H1 (cell line): ENCODE data around the gene MEF2D. TPM values are rescaled to one million over a fixed set of nuclear protein-coding genes. Genes with fewer than 3 reads are reported as not detected.

Experiments used
- CTCF ChIA-PET: fragments of 300-600 bp; sonication (Branson Sonifier 250); formaldehyde crosslinking; loops from one replicate; lab custom pipeline; 2021; ENCODE audit not compliant: partially characterized antibody; lab: Charles Lee
- POLR2A ChIA-PET: fragments of 300-600 bp; sonication (Branson Sonifier 250); formaldehyde crosslinking; loops from one replicate; lab custom pipeline; 2021; ENCODE audit warnings: inconsistent platforms; ENCODE audit not compliant: partially characterized antibody; lab: Charles Lee
- DNase-seq, 2 experiments: peaks; one replicate each; pipeline versions ENCODE4 v3.0.0 to v3.0.0-alpha.2; 2010 to 2022; ENCODE audit warnings: low spot score in 2 of 2, low read depth in 1 of 2, mixed read lengths in 1 of 2
- FAIRE-seq: peaks from 2 replicates; lab custom pipeline; 2011; peaks lifted over from hg19 to GRCh38; lab: Jason Lieb, UNC
- H2AFZ ChIP-seq: 2 replicates; pipeline ENCODE4 v1.8.1; 2012; ENCODE audit warnings: low read length, inconsistent platforms
- H2AK5ac ChIP-seq: 2 replicates; pipeline ENCODE4 v1.6.1; 2013; ENCODE audit warnings: low read depth, low read length
- H2BK120ac ChIP-seq: replicated peaks from 2 replicates; pipeline ENCODE3; 2013; ENCODE audit warnings: low read depth, low read length, inconsistent platforms
- H2BK12ac ChIP-seq: 2 replicates; pipeline ENCODE4 v1.6.1; 2013; ENCODE audit warnings: low read depth, low read length
- H2BK15ac ChIP-seq: 2 replicates; pipeline ENCODE4 v1.6.1; 2013; ENCODE audit warnings: low read length
- H2BK20ac ChIP-seq: 2 replicates; pipeline ENCODE4 v1.6.1; 2013; ENCODE audit warnings: low read length
- H2BK5ac ChIP-seq: 2 replicates; pipeline ENCODE4 v1.6.1; 2013; ENCODE audit warnings: low read depth, low read length
- H3K14ac ChIP-seq: 2 replicates; pipeline ENCODE4 v1.6.1; 2013; ENCODE audit warnings: inconsistent platforms; ENCODE audit not compliant: insufficient read length
- H3K18ac ChIP-seq: 2 replicates; pipeline ENCODE4 v1.6.1; 2013; ENCODE audit warnings: low read length; ENCODE audit errors: extremely low read depth
- H3K23ac ChIP-seq: 2 replicates; pipeline ENCODE4 v1.6.1; 2013; ENCODE audit warnings: inconsistent platforms; ENCODE audit not compliant: insufficient read length
- H3K23me2 ChIP-seq: 2 replicates; pipeline ENCODE4 v1.6.1; 2013; ENCODE audit warnings: low read depth, low read length
- H3K27ac ChIP-seq: 2 replicates; pipeline ENCODE4 v1.6.1; 2011; ENCODE audit warnings: low read depth, low read length, inconsistent platforms
- H3K27me3 ChIP-seq, 4 experiments: replicated peaks in 1 of 4; 1 replicate in 1 of 4; 2 replicates in 3 of 4; pipeline versions ENCODE4 v1.6.1 to v1.8.1; 2011 to 2013; ENCODE audit warnings: low read length in 3 of 4, mild to moderate bottlenecking in 3 of 4, inconsistent platforms in 2 of 4, mixed read lengths in 2 of 4, moderate library complexity in 1 of 4; ENCODE audit not compliant: control insufficient read depth in 3 of 4, insufficient read depth in 3 of 4; ENCODE audit errors: extremely low read depth in 1 of 4
- H3K36me3 ChIP-seq, 4 experiments: 2 replicates each; pipeline versions ENCODE4 v1.6.1 to v1.8.1; 2011 to 2013; ENCODE audit warnings: mild to moderate bottlenecking in 4 of 4, low read length in 3 of 4, moderate library complexity in 2 of 4, control low read depth in 1 of 4, inconsistent platforms in 1 of 4; ENCODE audit not compliant: insufficient read depth in 4 of 4, control insufficient read depth in 2 of 4
- H3K4ac ChIP-seq: replicated peaks from 2 replicates; pipeline ENCODE3; 2013; ENCODE audit warnings: low read length, low read depth, mixed read lengths, inconsistent platforms; ENCODE audit not compliant: insufficient read length
- H3K4me1 ChIP-seq, 4 experiments: replicated peaks in 1 of 4; 1 replicate in 1 of 4; 2 replicates in 3 of 4; pipeline versions ENCODE4 v1.6.1 to v1.8.1; 2011 to 2013; ENCODE audit warnings: low read length in 3 of 4, inconsistent platforms in 2 of 4, mixed read lengths in 1 of 4; ENCODE audit not compliant: insufficient read depth in 4 of 4, control insufficient read depth in 3 of 4
- H3K4me2 ChIP-seq, 2 experiments: 2 replicates each; pipeline versions ENCODE4 v1.6.1 to v1.8.1; 2011 to 2013; ENCODE audit warnings: low read depth in 2 of 2, low read length in 2 of 2, control low read depth in 1 of 2, inconsistent platforms in 1 of 2, mild to moderate bottlenecking in 1 of 2; ENCODE audit not compliant: insufficient read depth in 1 of 2
- H3K4me3 ChIP-seq, 4 experiments: fragments of 200-600, 300-600 bp in 1 of 4; sonication (generic), shearing (Covaris generic), sonication (Bioruptor Twin) in 1 of 4; 2 replicates each; pipeline versions ENCODE4 v1.5.1 to v1.8.1; 2011 to 2016; ENCODE audit warnings: low read length in 4 of 4, low read depth in 3 of 4, control low read depth in 2 of 4, inconsistent platforms in 2 of 4, mild to moderate bottlenecking in 2 of 4, mixed read lengths in 1 of 4, moderate library complexity in 1 of 4; ENCODE audit not compliant: insufficient read depth in 2 of 4; ENCODE audit errors: extremely low read depth in 1 of 4
- H3K56ac ChIP-seq: replicated peaks from 2 replicates; pipeline ENCODE3; 2013; ENCODE audit warnings: low read depth, mild to moderate bottlenecking, mixed read lengths, low read length, inconsistent platforms; ENCODE audit not compliant: insufficient read length
- H3K79me1 ChIP-seq: 2 replicates; pipeline ENCODE4 v1.6.1; 2013; ENCODE audit warnings: low read depth, low read length, control low read depth
- H3K79me2 ChIP-seq, 2 experiments: 2 replicates each; pipeline versions ENCODE4 v1.6.1 to v1.8.1; 2012 to 2013; ENCODE audit warnings: low read length in 2 of 2, mild to moderate bottlenecking in 2 of 2, inconsistent platforms in 1 of 2; ENCODE audit not compliant: insufficient read depth in 2 of 2, control insufficient read depth in 1 of 2
- H3K9ac ChIP-seq, 4 experiments: replicated peaks in 1 of 4; 1 replicate in 1 of 4; 2 replicates in 3 of 4; pipeline versions ENCODE4 v1.6.1 to v1.8.1; 2011 to 2013; ENCODE audit warnings: low read depth in 3 of 4, low read length in 3 of 4, control low read depth in 2 of 4, mild to moderate bottlenecking in 2 of 4, moderate library complexity in 2 of 4, inconsistent platforms in 1 of 4; ENCODE audit errors: extremely low read depth in 1 of 4
- H3K9me3 ChIP-seq, 2 experiments: 2 replicates each; pipeline versions ENCODE4 v1.6.1 to v1.8.1; 2012 to 2013; ENCODE audit warnings: mild to moderate bottlenecking in 2 of 2, moderate library complexity in 2 of 2, control low read depth in 1 of 2, inconsistent platforms in 1 of 2, low read depth in 1 of 2, low read length in 1 of 2, mixed read lengths in 1 of 2; ENCODE audit not compliant: insufficient read depth in 2 of 2
- H4K20me1 ChIP-seq, 2 experiments: replicated peaks in 1 of 2; 2 replicates each; pipeline versions ENCODE3 to v1.8.1; 2011 to 2013; ENCODE audit warnings: inconsistent platforms in 2 of 2, low read length in 2 of 2, mild to moderate bottlenecking in 1 of 2; ENCODE audit not compliant: insufficient read depth in 2 of 2, control insufficient read depth in 1 of 2
- H4K5ac ChIP-seq: 2 replicates; pipeline ENCODE4 v1.6.1; 2013; ENCODE audit warnings: low read length, low read depth, mixed read lengths, inconsistent platforms; ENCODE audit not compliant: insufficient read length
- H4K8ac ChIP-seq: 2 replicates; pipeline ENCODE4 v1.8.0; 2013; ENCODE audit warnings: mild to moderate bottlenecking, moderate library complexity, low read length, inconsistent platforms; ENCODE audit not compliant: insufficient read depth; ENCODE audit errors: extremely low read depth
- H4K91ac ChIP-seq: replicated peaks from 2 replicates; pipeline ENCODE3; 2013; ENCODE audit warnings: low read length, mixed read lengths, inconsistent platforms; ENCODE audit not compliant: insufficient read length
- HDAC2 ChIP-seq, 2 experiments: fragments of 300-600 bp in 1 of 2; sonication (generic) in 1 of 2; IDR thresholded peaks; 2 replicates each; pipeline ENCODE4 v1.6.1; 2011 to 2012; ENCODE audit warnings: low read depth in 2 of 2, low read length in 2 of 2, mild to moderate bottlenecking in 2 of 2, moderate library complexity in 2 of 2, borderline replicate concordance in 1 of 2, inconsistent platforms in 1 of 2
- NRF1 ChIP-seq: IDR thresholded peaks from 2 replicates; pipeline ENCODE4 v1.6.1; 2011; ENCODE audit warnings: mild to moderate bottlenecking, low read depth, low read length, improper control_type of control experiment
- SIN3A ChIP-seq, 2 experiments: IDR thresholded peaks in 1 of 2; conservative IDR thresholded peaks in 1 of 2; 2 replicates each; pipeline ENCODE4 v1.6.1; 2011 to 2012; ENCODE audit warnings: low read length in 2 of 2, improper control_type of control experiment in 1 of 2, low read depth in 1 of 2, mild to moderate bottlenecking in 1 of 2
- SP2 ChIP-seq: IDR thresholded peaks from 2 replicates; pipeline ENCODE4 v1.6.1; 2012; ENCODE audit warnings: mild to moderate bottlenecking, low read length, inconsistent platforms
- SP4 ChIP-seq: IDR thresholded peaks from 2 replicates; pipeline ENCODE4 v1.6.1; 2012; ENCODE audit warnings: low read length, inconsistent platforms
- SRF ChIP-seq: IDR thresholded peaks from 2 replicates; pipeline ENCODE4 v1.6.1; 2011; ENCODE audit warnings: mild to moderate bottlenecking, low read depth, low read length, moderate library complexity
- TCF12 ChIP-seq: IDR thresholded peaks from 2 replicates; pipeline ENCODE4 v1.6.1; 2011; ENCODE audit warnings: low read depth, mild to moderate bottlenecking, low read length
- ZNF274 ChIP-seq: IDR thresholded peaks from 2 replicates; pipeline ENCODE4 v1.7.0; 2012; ENCODE audit warnings: low read length, borderline replicate concordance; ENCODE audit errors: extremely low read depth
- WGBS, 2 experiments: shearing (Covaris generic) in 1 of 2; methylation state at CpG; one replicate each; pipeline versions ENCODE4 v1.1.6 to v1.1.7; 2013 to 2015; ENCODE audit warnings: low lambda C conversion rate in 2 of 2, mixed read lengths in 2 of 2, inconsistent platforms in 1 of 2, low coverage in 1 of 2, missing lambda C conversion rate in 1 of 2; ENCODE audit not compliant: insufficient replicate concordance in 2 of 2, insufficient coverage in 1 of 2, insufficient read length in 1 of 2; ENCODE audit errors: extremely low coverage in 1 of 2, missing lambda C conversion rate in 1 of 2; 5-methylcytosine and 5-hydroxymethylcytosine counted together
- polyA plus RNA-seq, 7 experiments: library from polyadenylated mRNA; depleted of rRNA in 3 of 7; stranded (reverse) in 5 of 7; unstranded in 2 of 7; fragments of >200 nt in 5 of 7; fragments of 200-250 nt in 2 of 7; gene quantifications; 1 replicate in 5 of 7; 2 replicates in 1 of 7; 4 replicates in 1 of 7; pipeline versions ENCODE4 v1.2.1 to v1.2.3, GENCODE V29; 2011 to 2013; ENCODE audit warnings: missing spikeins in 2 of 7, mixed read lengths in 2 of 7
- total RNA-seq: library from RNA; stranded (reverse); fragmentation: NEBNext Ultra II Directional; extraction: Animal tissue kit (Norgen Biotek cat#: 25700); gene quantifications from 2 replicates; pipeline ENCODE4 v1.2.1, GENCODE V29; 2021
- TF ChIP-seq, protein P1 (sequence below): IDR thresholded peaks from 2 replicates; pipeline ENCODE4 v1.6.1; 2011; ENCODE audit warnings: low read depth, mild to moderate bottlenecking, low read length; ENCODE audit not compliant: insufficient read depth

Gene MEF2D
- total and polyA plus RNA-seq, 2 of the 8 experiments (the other 6 are each of a cell fraction or from before 2014, with no cell fraction given), result 17.3 to 20.3 TPM

DNA sequence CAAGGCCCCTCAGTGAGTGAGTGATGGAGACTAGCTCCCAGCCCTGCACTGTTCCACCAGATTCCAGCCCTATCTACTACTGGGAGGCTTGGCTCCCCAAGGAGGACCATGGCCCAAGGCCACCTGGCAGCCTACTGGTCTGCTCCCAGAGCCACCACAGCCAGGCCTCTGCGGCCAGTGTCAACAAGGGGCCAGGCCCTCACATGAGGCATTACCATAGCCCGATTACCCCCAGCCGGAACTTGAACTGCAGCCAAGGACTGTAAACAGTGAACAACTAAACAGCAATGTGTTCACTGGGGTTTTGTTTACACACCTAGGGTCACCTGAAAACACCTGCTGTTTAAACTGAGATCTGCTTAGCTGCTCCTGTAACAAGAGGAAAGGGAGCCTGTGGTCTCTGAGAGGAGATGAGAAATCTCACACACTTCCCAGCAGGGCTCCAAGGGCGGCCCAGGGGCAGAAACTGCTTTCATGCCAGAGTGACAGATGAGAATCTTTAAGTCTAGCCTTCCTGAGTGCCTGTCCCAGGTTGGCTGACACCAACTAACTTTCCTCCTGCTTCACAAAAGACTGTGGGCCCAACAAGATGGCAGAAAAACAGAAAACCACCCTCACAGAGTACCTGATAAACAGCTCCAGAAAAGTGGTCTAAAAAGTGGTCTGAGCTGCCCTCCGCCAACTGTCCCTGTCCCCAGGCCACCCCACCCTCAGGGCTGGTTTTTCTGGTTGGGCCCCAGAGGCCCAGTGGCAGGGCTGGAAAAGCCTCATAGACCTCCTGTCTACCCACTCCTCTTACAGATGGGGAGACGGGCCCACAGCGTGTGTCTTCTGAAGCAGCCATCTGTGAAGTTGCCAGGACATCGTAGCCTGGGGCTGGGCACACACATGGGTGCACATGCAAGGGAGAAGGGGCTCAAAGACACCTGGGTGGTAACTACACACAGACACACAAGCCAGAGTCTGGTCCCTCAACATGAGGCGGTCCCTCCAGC, 28.8 kb downstream of the MEF2D start:
- H3K79me2 ChIP-seq, result no peaks in the 10 kb centered on the region
- POLR2A ChIA-PET, result interaction anchor here (0.6 to 1.7 kb wide), 6 partner anchors 9 to 69 kb away, joined by 3 to 5 read pairs (median 4); no protein-coding TSS in a partner anchor
- H3K36me3 ChIP-seq, result peaks cover 0 to 27% (median 9%) of the 10 kb centered on the region in 4 experiments; a peak in 5 of 8 replicates
- TF ChIP-seq HDAC2 (IDR thresholded peaks at IDR 0.05; ENCODE audit: borderline replicate concordance in 1 of 2, low read depth in 2 of 2, low read length in 2 of 2) (no peak), SRF (no peak), NRF1 (no peak), SP2 (no peak), SIN3A (conservative IDR thresholded peaks at IDR 0.05 in 1 of 2, IDR thresholded peaks at IDR 0.05 in 1 of 2; ENCODE audit: low read depth in 1 of 2, low read length in 2 of 2) (no peak), ZNF274 (no peak), SP4 (no peak), TCF12 (no peak)
- TF ChIP-seq, protein P1, sequence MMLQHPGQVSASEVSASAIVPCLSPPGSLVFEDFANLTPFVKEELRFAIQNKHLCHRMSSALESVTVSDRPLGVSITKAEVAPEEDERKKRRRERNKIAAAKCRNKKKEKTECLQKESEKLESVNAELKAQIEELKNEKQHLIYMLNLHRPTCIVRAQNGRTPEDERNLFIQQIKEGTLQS, result no peak
- no peak overlapping the region for H3K23ac ChIP-seq
- H2AK5ac ChIP-seq, result no peak overlapping the region
- no peak overlapping the region for H3K4me3 ChIP-seq
- no peak overlapping the region for H3K18ac ChIP-seq
- H3K27me3 ChIP-seq, result no peaks in the 10 kb centered on the region; a peak in 1 of 7 replicates
- no peak overlapping the region for H2BK20ac ChIP-seq
- no peaks in the 10 kb centered on the region; the same call in 1 of the 2 replicates for H3K79me1 ChIP-seq
- FAIRE-seq (no peak), DNase-seq (no peak)
- no peak overlapping the region for H3K27ac ChIP-seq
- no peak overlapping the region for H2BK12ac ChIP-seq
- WGBS, 2 experiments, result 95% methylated on average over 9 of the region's 9 CpGs; no CpG with 5 or more reads in 1 of the 2 experiments
- H2BK120ac ChIP-seq, result no peak overlapping the region
- H3K23me2 ChIP-seq, result 0 out of 2 replicates have a peak, but pooled peaks cover 2% of the 10 kb centered on the region
- H3K9ac ChIP-seq, result no peak overlapping the region
- H4K5ac ChIP-seq, result no peak overlapping the region
- no peak overlapping the region for H3K56ac ChIP-seq
- H3K4me1 ChIP-seq, result peaks cover 0 to 2% (median under 1%) of the 10 kb centered on the region in 4 experiments; a peak in 3 of 7 replicates
- H4K20me1 ChIP-seq, result peaks cover 0 to 4% of the 10 kb centered on the region in 2 experiments
- no peak overlapping the region for H2BK15ac ChIP-seq
- no peak overlapping the region for H3K14ac ChIP-seq
- CTCF ChIA-PET, result interaction anchor here (1.0 to 5.1 kb wide), 4 partner anchors 9 to 86 kb away, joined by 3 to 26 read pairs (median 11); no protein-coding TSS in a partner anchor
- no peaks in the 10 kb centered on the region for H3K9me3 ChIP-seq
- H3K4me2 ChIP-seq, result no peak overlapping the region
- no peak overlapping the region for H2AFZ ChIP-seq
- no peak overlapping the region for H4K91ac ChIP-seq
- no peak overlapping the region for H3K4ac ChIP-seq
- H4K8ac ChIP-seq, result peak overlapping the region; percentile 41; the same call in 1 of the 2 replicates
- H2BK5ac ChIP-seq, result no peak overlapping the region
